Endothelial cell of umbilical vein (primary cell): ENCODE results near the gene TBX2. TPM values are rescaled to one million over a fixed set of nuclear protein-coding genes. Genes with fewer than 3 reads are reported as not detected.

Experiments used
- BruUV-seq: library from RNA; stranded (reverse); fragments of 400-500 nt; replicated peaks from 2 replicates; lab custom pipeline; 2021; lab: Mats Ljungman, UMichigan
- CTCF ChIA-PET: fragments of 300-600, 350-600 bp; sonication (Branson Sonifier 250); formaldehyde crosslinking; loops from one replicate; lab custom pipeline; 2021; ENCODE audit warnings: antibody characterized with exemption, inconsistent platforms; lab: Charles Lee
- POLR2A ChIA-PET: fragments of 300-600, 350-600 bp; sonication (Branson Sonifier 250); formaldehyde crosslinking; loops from one replicate; lab custom pipeline; 2021; ENCODE audit warnings: antibody characterized with exemption, inconsistent platforms; lab: Charles Lee
- DNase-seq: peaks from one replicate; pipeline ENCODE4 v3.0.0-alpha.2; 2011; ENCODE audit warnings: low read depth, low spot score
- FAIRE-seq: peaks from 2 replicates; lab custom pipeline; 2011; peaks lifted over from hg19 to GRCh38; lab: Jason Lieb, UNC
- H2AFZ ChIP-seq: 2 replicates; pipeline ENCODE4 v1.6.0; 2012; ENCODE audit warnings: low read depth, low read length, control low read depth, inconsistent platforms
- H3K27ac ChIP-seq: 2 replicates; pipeline ENCODE4 v1.5.1; 2011; ENCODE audit warnings: low read depth, mild to moderate bottlenecking, control low read depth, low read length, moderate library complexity; ENCODE audit not compliant: insufficient read depth
- H3K27me3 ChIP-seq, 2 experiments: 2 replicates each; pipeline versions ENCODE4 v1.6.0 to v1.6.1; 2011; ENCODE audit warnings: low read length in 2 of 2, mixed read lengths in 1 of 2; ENCODE audit not compliant: control insufficient read depth in 2 of 2, insufficient read depth in 2 of 2
- H3K36me3 ChIP-seq, 2 experiments: 2 replicates in 1 of 2; 3 replicates in 1 of 2; pipeline ENCODE4 v1.5.1; 2011; ENCODE audit warnings: low read length in 2 of 2, mild to moderate bottlenecking in 1 of 2, moderate library complexity in 1 of 2; ENCODE audit not compliant: control insufficient read depth in 2 of 2, insufficient read depth in 2 of 2; ENCODE audit errors: extremely low read depth in 1 of 2
- H3K4me1 ChIP-seq: 3 replicates; pipeline ENCODE4 v1.5.1; 2011; ENCODE audit warnings: mild to moderate bottlenecking, low read length; ENCODE audit not compliant: control insufficient read depth, insufficient read depth; ENCODE audit errors: extremely low read depth
- H3K4me2 ChIP-seq: 2 replicates; pipeline ENCODE4 v1.6.1; 2011; ENCODE audit warnings: low read length, control low read depth, mixed read lengths; ENCODE audit not compliant: insufficient read depth
- H3K4me3 ChIP-seq, 3 experiments: fragments of 200-600 bp in 1 of 3; sonication (generic), shearing (Covaris generic) in 1 of 3; replicated peaks in 1 of 3; 2 replicates each; pipeline ENCODE4 v1.5.1; 2011 to 2016; ENCODE audit warnings: control low read depth in 3 of 3, low read length in 3 of 3, mild to moderate bottlenecking in 2 of 3, inconsistent platforms in 1 of 3, low read depth in 1 of 3, moderate library complexity in 1 of 3; ENCODE audit not compliant: insufficient read depth in 1 of 3
- H3K79me2 ChIP-seq: 2 replicates; pipeline ENCODE4 v1.6.0; 2012; ENCODE audit warnings: low read length, inconsistent platforms; ENCODE audit not compliant: control insufficient read depth, insufficient read depth
- H3K9ac ChIP-seq: replicated peaks from 2 replicates; pipeline ENCODE3; 2011; ENCODE audit warnings: low read length, control low read depth; ENCODE audit not compliant: insufficient read depth; ENCODE audit errors: extremely low read depth
- H3K9me1 ChIP-seq: replicated peaks from 3 replicates; pipeline ENCODE4 v1.6.0; 2011; ENCODE audit warnings: mild to moderate bottlenecking, low read length; ENCODE audit not compliant: control insufficient read depth, insufficient read depth; ENCODE audit errors: extremely low read depth
- H3K9me3 ChIP-seq: replicated peaks from 2 replicates; pipeline ENCODE4 v1.5.1; 2012; ENCODE audit warnings: low read length, inconsistent platforms; ENCODE audit not compliant: control insufficient read depth, insufficient read depth
- H4K20me1 ChIP-seq: replicated peaks from 2 replicates; pipeline ENCODE3; 2011; ENCODE audit warnings: mild to moderate bottlenecking, low read length; ENCODE audit not compliant: control insufficient read depth, insufficient read depth; ENCODE audit errors: extremely low read depth
- EZH2 ChIP-seq: IDR thresholded peaks from 2 replicates; pipeline ENCODE4 v1.6.1; 2012; ENCODE audit warnings: borderline replicate concordance, low read depth, mild to moderate bottlenecking, moderate library complexity, low read length, inconsistent platforms; ENCODE audit not compliant: severe bottlenecking
- FOS ChIP-seq: IDR thresholded peaks from 2 replicates; pipeline ENCODE4 v1.6.1; 2011; ENCODE audit warnings: mild to moderate bottlenecking, low read length, moderate library complexity, borderline replicate concordance; ENCODE audit not compliant: insufficient read depth
- GATA2 ChIP-seq: IDR thresholded peaks from 2 replicates; pipeline ENCODE4 v1.7.0; 2011; ENCODE audit warnings: low read depth, mild to moderate bottlenecking, moderate library complexity, mixed read lengths, low read length; ENCODE audit not compliant: insufficient read length, insufficient read depth
- JUN ChIP-seq: IDR thresholded peaks from 2 replicates; pipeline ENCODE4 v1.6.1; 2011; ENCODE audit warnings: borderline replicate concordance, low read depth; ENCODE audit not compliant: insufficient read length, insufficient read depth
- MAX ChIP-seq: IDR thresholded peaks from 2 replicates; pipeline ENCODE4 v1.6.1; 2011; ENCODE audit not compliant: insufficient read depth, insufficient read length
- MYC ChIP-seq: IDR thresholded peaks from one replicate; pipeline ENCODE4 v1.6.1; 2011; ENCODE audit warnings: mild to moderate bottlenecking, low read depth, low read length
- POLR2A ChIP-seq: IDR thresholded peaks from 2 replicates; pipeline ENCODE4 v1.6.1; 2012; ENCODE audit warnings: low read depth, mild to moderate bottlenecking, control low read depth, low read length
- POLR2AphosphoS5 ChIP-seq: IDR thresholded peaks from 2 replicates; pipeline ENCODE4 v1.6.1; 2012; ENCODE audit warnings: low read depth, mild to moderate bottlenecking, control low read depth, low read length, moderate library complexity; ENCODE audit not compliant: insufficient read depth
- dilution Hi-C: fragments of 300-500 bp; cut with MboI; formaldehyde crosslinking; loops from one replicate; pipeline ENCODE4 v1.15.0; 2019; ENCODE audit warnings: low sequenced_read_pairs; ENCODE audit not compliant: extremely low pct_ligation_motif_present
- intact Hi-C: fragments of 100-400 bp; cut with micrococcal nuclease; formaldehyde crosslinking; loops from one replicate; pipeline ENCODE4 v1.10.0; 2022
- polyA plus RNA-seq, 4 experiments: library from polyadenylated mRNA; depleted of rRNA in 3 of 4; stranded (reverse) in 3 of 4; unstranded in 1 of 4; fragments of >200 nt; gene quantifications; 2 replicates each; pipeline versions ENCODE4 v1.2.1 to v1.2.3, GENCODE V29; 2011 to 2012; ENCODE audit warnings: missing spikeins in 1 of 4
- total RNA-seq: library from RNA; stranded (reverse); gene quantifications from 2 replicates; pipeline ENCODE4 v1.2.3, GENCODE V29; 2021
- TF ChIP-seq, protein P1 (sequence below), 2 donors: IDR thresholded peaks; 1 replicate in 1 of 2; 2 replicates in 1 of 2; pipeline ENCODE4 v1.5.1; 2011; ENCODE audit warnings: low read length in 2 of 2, mild to moderate bottlenecking in 2 of 2, moderate library complexity in 2 of 2, control low read depth in 1 of 2, inconsistent platforms in 1 of 2, low read depth in 1 of 2; ENCODE audit not compliant: insufficient read depth in 1 of 2; ENCODE audit errors: extremely low read depth in 1 of 2

The TBX2 gene
- total and polyA plus RNA-seq, 2 donors (not counting 3 experiments of a cell fraction or from before 2014, with no cell fraction given): not detected

- intact Hi-C loops (no loop called here), dilution Hi-C loops (no loop called here)
- no peak overlapping the region for H3K4me2 ChIP-seq
- no peak overlapping the region for H3K4me3 ChIP-seq
- H3K79me2 ChIP-seq: no peaks in the 10 kb centered on the region
- DNase-seq (no peak), FAIRE-seq (peak; percentile 44)
- no peak overlapping the region for H3K9ac ChIP-seq
- no peaks in the 10 kb centered on the region for H3K36me3 ChIP-seq
- TF ChIP-seq MYC: no peak
- TF ChIP-seq POLR2AphosphoS5: no peak
- TF ChIP-seq POLR2A: no peak
- no peak for TF ChIP-seq EZH2
- TF ChIP-seq, protein P1, sequence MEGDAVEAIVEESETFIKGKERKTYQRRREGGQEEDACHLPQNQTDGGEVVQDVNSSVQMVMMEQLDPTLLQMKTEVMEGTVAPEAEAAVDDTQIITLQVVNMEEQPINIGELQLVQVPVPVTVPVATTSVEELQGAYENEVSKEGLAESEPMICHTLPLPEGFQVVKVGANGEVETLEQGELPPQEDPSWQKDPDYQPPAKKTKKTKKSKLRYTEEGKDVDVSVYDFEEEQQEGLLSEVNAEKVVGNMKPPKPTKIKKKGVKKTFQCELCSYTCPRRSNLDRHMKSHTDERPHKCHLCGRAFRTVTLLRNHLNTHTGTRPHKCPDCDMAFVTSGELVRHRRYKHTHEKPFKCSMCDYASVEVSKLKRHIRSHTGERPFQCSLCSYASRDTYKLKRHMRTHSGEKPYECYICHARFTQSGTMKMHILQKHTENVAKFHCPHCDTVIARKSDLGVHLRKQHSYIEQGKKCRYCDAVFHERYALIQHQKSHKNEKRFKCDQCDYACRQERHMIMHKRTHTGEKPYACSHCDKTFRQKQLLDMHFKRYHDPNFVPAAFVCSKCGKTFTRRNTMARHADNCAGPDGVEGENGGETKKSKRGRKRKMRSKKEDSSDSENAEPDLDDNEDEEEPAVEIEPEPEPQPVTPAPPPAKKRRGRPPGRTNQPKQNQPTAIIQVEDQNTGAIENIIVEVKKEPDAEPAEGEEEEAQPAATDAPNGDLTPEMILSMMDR (IDR thresholded peaks at IDR 0.05; ENCODE audit: extremely low read depth in 1 of 2, insufficient read depth in 1 of 2, low read depth in 1 of 2, low read length in 2 of 2): no peak
- no peak for TF ChIP-seq GATA2
- no peak for TF ChIP-seq FOS
- TF ChIP-seq JUN: no peak
- TF ChIP-seq MAX: no peak
- no peaks in the 10 kb centered on the region for H3K4me1 ChIP-seq
- POLR2A ChIA-PET: no interaction called here
- no TSS peak for BruUV-seq
- H3K27me3 ChIP-seq: peaks cover 0 to 9% of the 10 kb centered on the region in 2 experiments
- no peaks in the 10 kb centered on the region for H4K20me1 ChIP-seq
- CTCF ChIA-PET: interaction anchor here (1.7 to 3.4 kb wide), 3 partner anchors 14 to 148 kb away, joined by 4 to 9 read pairs (median 8); no protein-coding TSS in a partner anchor
- no peaks in the 10 kb centered on the region for H3K9me3 ChIP-seq
- H3K27ac ChIP-seq: no peak overlapping the region
- H2AFZ ChIP-seq: no peak overlapping the region
- no peaks in the 10 kb centered on the region for H3K9me1 ChIP-seq
Observed at GRCh38 chr17:61426482-61427304, 27.1 kb downstream of the TBX2 start.
